ENCODE data around the gene SLC26A2.
"Not testable (repeated sequence)": the region's sequence is repeated elsewhere in the genome, so short reads cannot be mapped to it uniquely, and the experiment has no call there.

The SLC26A2 gene

DNA sequence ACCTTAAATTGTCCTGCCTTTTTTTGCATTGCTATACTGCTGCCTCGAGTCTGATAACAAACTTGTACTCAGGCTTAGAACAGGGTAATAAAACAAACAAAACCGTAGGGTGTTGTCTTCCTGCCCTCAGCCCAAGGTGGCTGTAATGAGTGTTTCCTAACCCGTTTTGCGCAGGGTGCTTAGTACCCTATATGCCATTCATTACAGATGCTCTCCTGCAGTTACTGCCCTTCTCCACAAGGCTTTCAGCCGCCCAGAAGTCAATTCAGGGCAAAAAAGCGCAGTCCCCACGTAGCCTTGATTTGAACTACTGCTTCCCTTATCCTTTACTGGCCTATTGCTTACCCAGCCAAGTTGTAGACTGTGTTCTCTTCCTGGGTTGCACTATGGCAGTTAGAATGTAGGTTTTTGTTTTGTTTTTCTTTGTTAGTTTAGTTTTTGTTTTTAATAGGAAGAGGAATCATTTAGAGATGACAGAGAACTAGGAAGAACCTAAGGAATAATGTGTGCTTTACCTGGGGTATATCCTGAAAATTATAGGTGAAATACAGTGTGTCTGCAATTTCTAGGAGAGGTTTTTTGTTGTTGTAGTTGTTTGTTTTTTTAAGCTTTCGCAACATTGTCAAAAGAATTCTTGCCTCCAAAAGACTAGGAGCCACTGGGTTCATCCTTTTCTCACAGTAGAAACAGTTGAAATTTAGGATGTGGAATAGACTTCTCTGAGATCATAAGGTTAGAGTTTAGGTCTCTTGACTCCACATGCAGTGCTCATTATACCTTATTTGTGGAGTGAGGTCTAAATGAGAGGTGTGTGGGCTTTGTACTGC lies 41.3 kb downstream of the SLC26A2 start:
- peak; percentile 40 to 45 for DNase-seq (ENCODE audit: low read depth in 2 of 2)

DNA sequence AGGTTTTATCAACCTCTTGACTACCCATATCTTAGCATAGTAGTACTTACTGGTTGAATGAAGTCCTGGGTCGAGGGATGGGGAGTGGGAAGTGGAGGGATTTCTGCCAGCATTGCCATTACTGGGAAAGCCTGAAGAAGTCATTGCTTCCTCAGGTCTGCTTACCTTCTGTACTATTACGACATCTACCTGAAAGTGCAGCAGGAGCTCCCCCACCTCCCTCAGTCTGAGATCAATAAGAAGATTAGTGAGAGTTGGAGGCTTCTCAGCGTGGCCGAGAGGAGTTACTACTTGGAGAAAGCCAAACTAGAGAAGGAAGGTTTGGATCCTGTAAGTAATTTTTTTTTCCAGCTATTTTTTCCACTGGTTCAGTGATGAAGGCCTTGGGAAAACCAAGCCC lies 45.8 kb downstream of the SLC26A2 start:
- no peak for DNase-seq (ENCODE audit: low read depth in 2 of 2)

DNA sequence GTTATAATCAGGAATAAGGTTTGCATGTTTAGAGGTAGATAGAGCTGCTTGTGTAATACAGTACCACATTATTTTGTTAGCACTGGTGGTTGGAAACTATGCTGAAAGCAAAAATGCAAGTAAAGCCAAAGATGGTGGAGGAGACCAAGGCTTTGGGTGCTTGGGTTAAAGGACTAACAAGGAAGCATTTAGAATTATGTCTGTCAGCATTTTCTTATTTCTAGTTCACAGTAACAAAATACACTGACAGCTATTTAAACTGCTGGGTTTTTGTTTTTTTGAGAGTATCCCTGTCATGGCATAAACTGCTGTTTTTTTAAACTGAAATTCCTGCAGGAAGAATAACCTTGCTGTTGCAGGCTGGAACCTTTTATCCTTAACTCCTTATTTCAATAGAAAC lies 46.5 kb downstream of the SLC26A2 start:
- DNase-seq (ENCODE audit: low read depth in 2 of 2), result no peak

DNA sequence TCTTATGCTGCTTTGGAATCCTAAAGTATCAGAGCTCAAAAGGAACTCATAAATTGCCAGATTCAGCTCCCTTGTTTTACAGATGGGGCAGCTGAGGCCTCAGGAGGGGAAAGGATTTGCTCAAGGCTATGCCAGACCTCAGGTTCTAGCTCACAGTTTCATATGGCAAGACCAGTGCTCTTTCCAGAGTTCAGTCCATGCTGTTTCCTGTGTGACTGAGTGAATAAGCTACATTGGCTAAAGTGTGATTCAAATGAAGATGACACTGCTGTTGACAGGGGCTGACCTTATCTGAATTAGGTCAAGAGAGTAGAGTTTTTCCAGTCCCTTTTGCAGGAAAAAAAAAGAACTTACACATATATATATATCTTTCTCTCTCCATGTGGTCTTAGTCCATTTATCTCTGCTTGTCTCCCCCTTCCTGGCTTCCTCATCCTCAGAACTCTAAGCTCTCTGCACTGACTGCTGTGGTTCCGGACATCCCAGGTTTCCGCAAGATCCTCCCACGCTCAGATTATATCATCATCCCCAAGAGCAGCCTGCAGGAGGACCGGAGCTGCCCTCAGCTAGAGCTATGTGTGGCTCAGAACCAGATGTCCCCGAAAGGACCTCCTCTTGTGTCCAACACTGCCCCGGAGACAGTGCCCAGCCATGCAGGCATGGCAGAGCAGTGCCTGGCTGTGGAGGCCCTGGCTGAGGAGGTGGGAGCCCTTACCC lies 49.3 kb downstream of the SLC26A2 start:
- no peak for DNase-seq (ENCODE audit: low read depth in 2 of 2)

DNA sequence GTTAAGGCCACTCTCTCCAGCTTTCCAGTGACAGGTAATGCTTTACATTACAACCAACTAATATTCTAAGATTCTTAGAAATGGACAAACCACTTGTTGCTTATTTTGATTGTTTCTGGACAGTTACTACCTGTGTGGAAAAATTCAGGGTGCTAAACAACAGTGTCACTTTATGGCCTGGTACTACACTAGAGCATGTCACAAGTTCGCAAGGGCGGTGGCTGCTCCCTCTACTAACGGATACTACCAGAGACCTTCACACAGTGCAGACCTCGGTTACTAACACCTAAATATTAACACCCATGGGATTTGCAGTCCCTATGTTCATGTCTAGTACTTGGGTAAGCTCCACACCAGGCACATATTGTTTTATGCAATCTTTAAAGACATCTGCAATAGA lies 53.4 kb downstream of the SLC26A2 start:
- DNase-seq (ENCODE audit: low read depth in 2 of 2), result no peak

DNA sequence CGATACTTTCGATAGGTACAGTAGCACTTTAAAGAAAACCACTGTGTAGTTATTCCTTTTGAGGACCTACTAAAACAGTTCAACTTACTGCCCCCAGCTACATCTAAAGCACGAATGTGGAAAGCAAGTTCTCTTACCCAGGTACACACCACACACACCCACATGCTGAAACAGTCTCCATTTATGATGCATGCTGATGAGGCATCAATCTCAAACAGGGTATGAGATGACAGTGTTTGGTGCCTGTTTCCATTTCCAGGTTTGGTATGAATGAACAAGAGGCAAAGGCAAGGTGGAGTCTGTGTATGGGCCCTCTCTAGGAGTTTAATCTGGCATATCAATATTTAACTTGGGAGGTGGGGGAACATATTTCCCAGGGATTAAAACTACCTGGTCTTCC lies 53.9 kb downstream of the SLC26A2 start:
- no peak for DNase-seq (ENCODE audit: low read depth in 2 of 2)

DNA sequence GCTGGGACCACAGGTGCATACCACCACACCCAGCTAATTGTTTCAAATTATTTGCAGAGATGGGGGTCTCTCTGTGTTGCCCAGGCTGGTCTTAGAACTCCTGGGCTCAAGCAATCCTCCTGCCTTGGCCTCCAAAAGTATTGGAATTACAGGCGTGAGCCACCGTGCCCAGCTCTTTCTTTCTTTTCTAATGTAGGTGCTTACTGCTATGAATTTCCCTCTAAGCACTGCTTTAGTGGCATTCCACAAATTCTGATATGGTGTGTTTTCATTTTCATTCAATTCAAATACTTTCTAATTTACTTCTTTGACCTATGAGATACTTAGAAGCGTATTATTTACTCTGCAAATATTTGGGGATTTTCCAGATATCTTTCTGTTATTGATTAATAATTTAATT lies 54.9 kb downstream of the SLC26A2 start:
- no peak for DNase-seq (ENCODE audit: low read depth in 2 of 2)

DNA sequence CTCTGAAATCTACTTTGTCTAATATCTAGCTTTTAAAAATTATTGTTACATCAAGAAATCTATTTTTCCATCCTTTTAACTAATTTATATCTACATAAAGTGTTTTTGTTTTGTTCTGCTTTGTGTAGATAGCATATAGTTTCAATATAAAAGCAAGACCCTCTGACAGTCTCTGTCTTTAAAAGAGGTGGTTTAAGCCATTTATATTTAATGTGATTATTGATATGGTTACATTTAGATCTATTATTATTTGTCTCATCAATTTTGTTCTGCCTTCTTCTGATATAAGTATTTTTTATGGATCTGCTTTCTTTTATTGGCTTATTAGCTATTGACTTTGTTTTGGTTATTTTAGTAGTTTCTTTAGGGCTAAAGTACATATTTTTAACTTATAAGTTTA lies 56.0 kb downstream of the SLC26A2 start:
- no peak for DNase-seq (ENCODE audit: low read depth in 2 of 2)

DNA sequence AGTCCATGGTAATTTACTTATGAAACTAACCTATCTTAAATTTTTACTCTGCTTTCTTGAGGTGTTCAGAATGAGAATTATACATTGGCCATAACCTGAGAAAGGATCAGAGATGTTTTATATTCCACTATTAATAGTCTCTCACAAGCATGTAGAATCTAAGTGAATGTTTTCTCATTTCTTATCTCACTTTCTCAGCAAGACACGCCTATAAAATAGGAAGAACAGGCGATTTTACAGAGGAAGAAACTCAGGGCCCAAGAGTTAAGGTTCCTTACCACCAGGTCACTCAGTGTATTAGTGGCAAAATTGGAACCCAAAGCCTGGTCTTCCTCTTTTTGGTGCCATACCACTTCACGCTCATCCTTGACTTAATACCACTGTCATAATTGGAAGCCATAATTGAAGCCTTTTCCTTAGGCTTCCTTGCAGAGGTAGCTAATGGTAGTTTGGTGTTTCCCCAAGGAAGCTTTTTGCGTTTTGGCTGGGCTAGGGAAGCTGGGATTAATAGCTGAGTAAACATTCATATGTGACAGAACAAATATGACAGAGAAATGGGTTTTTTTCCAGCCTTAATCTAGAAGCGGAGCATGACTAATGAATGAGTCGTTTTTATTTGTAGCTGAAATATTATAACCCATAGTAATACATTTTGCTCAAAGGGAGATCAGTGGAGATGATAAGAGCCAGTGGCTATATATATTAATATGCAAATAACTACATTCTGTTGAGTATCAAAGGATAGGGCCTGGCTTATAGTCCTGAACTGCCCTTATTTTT lies 56.9 kb downstream of the SLC26A2 start:
- DNase-seq (ENCODE audit: low read depth in 2 of 2), result no peak

DNA sequence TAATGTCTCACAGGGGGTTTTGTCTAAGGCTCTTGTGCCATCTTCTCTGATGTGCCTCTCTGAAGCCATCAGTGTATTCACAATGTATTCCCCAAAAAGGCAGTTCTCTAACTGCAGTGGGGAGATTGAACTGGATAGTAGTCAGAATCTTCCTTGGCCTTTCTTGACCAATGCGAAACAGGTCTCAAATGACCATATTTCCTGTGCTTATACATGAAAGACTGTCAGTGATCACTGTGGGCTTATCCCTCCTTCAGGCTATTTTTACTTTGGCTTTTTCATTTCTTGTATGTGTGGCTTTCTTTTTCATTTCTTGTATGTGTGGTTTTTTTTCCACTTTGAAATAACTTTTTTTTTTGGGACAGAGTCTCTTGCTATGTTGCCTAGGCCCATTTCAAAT lies 59.7 kb downstream of the SLC26A2 start:
- DNase-seq (ENCODE audit: low read depth in 2 of 2), result no peak

DNA sequence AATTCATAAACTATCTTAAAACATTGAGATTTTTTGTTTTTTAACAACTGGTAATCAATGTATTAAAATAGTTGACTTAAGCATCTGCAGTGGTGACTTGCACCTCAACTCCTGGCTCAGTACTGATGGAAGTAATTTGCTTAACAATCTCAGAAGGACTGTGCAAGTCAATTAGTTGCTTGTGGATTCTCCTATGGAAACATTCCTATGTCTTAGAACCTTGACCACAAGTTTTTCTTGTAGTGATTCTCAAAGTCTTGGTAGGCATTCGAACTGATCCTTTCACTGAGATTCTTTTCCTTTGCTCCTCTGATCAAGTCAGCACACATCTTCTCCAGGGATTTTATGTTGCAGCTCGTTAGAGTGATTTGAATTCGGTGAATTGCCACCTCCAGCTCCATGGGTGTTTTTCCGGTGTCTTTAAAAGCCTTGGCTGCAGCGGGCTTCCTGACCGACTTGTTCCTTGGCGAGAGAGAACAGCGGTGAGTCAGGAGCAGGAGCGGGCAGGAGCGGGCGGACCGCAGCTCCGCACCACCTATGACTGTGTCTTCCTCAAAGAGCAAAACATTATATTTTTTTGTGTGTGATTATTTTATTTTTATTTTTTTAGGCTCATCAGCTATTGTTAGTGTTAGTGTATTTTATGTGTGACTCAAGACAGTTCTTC lies 61.1 kb downstream of the SLC26A2 start:
- DNase-seq (ENCODE audit: low read depth in 2 of 2), result no peak

DNA sequence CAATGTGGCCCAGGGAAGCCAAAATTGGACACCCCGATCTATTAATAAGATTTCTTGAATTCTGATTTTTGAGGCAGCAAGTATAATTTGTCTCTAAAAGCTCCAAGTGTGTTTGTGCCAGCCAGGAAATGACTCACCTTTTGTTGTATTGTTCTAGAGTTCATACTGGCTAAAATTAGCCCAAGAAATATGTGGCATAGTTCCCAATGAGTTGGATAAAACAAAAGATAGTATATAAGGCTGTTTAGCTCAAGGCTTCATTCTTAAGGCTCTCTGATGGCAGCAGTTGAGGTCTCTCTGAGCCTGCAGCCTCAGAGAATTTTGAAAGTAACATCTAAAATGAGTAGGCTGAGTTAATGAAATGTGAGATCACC lies 61.6 kb downstream of the SLC26A2 start:
- no peak for DNase-seq (ENCODE audit: low read depth in 2 of 2)

DNA sequence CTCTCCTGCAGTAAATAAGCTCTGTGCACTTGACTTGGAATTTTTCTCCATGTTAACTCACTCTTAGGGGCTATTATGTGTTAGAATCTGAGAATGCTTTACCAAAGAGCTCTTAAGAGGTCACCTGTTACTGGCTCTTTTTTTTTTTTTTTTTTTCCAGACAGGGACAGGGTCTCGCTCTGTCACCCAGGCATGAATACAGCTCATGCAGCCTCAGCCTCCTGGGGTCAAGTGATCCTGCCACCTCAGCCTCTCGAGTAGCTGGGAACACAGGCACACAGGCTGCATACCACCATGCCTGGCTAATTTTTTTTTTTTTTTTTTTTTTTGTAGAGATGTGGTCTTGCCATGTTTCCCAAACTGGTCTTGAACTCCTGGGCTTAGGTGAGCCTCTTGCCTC lies 62.1 kb downstream of the SLC26A2 start:
- no peak for DNase-seq (ENCODE audit: low read depth in 2 of 2)

DNA sequence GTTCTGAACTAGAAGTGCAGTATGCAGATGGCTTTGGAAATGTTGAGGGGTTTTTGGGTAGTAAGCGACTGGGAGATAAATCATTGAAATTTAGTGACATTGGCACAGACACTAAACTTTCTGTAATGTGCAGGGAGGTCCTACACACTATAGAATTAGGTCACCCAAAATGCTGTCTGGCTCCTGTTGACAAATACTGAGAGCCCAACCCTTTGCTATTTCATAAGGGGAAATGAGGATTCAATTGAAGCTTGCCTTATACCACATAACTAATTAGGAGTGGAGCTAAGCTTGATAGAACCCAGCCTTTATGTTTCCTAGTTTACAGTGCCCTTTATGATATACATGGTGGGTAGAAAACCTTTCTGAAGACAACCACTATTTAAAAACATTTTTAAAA lies 62.6 kb downstream of the SLC26A2 start:
- no peak for DNase-seq (ENCODE audit: low read depth in 2 of 2)

DNA sequence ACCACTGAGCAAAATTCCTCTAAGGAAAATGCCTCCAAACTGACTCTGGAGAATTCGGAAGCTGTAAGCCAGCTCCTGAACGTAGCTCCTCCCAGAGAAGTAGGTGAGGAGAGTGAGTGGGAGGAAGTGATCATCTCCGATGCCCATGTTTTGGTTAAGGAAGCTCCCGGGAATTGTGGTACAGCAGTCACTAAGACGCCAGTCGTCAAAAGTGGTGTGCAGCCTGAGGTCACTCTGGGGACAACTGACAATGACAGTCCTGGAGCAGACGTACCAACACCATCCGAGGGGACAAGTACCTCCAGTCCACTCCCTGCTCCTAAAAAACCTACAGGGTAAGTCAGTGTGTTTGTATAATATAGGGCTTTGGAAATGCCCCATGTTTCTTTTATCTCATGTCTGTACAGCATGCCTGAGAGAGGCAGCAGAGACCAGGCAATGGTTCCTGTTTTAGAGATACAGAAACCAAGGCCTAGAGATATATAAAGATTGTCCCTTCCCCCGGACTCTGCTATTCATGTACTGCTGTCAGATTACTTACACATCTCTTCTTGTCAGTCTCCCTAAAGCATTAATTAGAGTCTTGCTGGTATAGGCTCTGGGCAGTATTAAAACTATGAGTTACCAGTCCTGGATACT lies 63.9 kb downstream of the SLC26A2 start:
- no peak for DNase-seq (ENCODE audit: low read depth in 2 of 2)

DNA sequence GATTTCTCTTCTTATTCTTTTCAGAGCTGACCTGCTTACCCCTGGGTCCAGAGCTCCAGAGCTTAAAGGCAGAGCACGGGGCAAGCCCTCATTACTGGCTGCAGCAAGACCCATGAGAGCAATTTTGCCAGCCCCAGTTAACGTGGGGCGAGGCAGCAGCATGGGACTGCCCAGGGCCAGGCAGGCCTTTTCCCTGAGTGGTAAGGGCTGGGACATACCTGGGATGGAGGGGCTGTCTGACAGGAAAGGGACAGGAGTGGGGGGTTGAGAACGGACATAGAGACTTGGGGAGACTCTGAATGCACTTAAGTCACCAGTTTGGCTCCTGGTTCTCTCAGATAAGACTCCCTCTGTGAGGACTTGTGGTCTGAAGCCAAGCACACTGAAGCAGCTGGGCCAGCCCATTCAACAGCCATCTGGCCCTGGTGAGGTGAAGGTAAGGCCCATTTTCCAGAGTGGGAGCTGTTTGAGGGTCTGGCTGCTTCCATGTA lies 66.2 kb downstream of the SLC26A2 start:
- no peak for DNase-seq (ENCODE audit: low read depth in 2 of 2)

DNA sequence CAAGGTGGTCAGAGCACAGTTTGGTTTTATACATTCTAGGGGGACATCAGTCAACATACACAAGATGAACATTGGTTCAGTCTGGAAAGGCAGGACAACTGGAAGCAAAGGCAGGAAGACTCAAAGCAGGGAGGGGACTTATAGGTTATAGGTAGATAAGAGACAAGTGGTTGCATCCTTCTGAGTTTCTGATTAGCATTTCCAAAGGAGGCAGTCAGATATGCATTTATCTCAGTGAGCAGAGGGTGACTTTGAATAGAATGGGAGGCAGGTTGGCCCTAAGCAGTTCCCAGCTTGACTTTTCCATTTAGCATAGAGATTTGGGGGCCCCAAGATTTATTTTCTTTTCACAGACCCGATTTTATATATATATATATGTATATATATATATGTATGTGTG lies 67.5 kb downstream of the SLC26A2 start:
- not testable (repeated sequence) for DNase-seq (ENCODE audit: low read depth in 2 of 2)

DNA sequence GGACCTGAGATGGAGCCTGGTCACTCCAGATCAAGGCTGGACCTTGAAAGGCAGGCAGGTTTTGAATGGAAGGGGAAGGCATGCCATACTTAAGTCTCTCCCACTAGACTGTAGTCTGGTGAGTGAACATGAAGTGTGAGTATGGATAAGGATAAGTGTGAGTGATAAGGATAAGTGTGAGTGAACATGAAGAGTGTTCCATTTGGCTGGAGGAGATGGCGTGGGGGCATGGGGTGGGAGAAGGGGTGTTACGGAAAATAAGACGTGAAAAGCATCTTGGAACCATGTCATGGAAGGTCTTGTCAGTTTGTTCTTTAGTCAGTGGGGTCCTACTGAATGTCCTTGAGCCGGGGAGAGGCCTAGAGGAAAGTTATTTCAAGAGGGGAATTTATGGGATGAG lies 72.8 kb downstream of the SLC26A2 start:
- no peak for DNase-seq (ENCODE audit: low read depth in 2 of 2)

DNA sequence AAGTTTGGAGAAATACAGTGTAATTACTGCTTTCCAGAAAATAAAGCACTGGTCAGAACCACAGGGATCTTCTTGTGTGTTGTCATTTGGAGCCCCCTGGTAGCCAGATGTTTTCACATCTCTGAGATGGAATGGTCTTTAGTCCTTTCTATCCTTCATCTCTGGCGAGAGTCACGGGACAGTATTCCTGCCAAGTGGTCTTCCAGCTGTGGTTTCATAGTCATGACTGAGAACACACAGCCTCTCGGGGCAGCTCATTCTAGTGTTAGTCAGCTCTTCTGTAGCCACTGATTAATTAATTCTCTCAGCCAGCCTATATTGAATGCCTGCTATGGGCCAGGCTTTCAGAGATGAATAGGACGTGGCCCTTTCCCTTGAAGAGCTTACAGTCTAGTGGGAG lies 74.1 kb downstream of the SLC26A2 start:
- no peak for DNase-seq (ENCODE audit: low read depth in 2 of 2)

DNA sequence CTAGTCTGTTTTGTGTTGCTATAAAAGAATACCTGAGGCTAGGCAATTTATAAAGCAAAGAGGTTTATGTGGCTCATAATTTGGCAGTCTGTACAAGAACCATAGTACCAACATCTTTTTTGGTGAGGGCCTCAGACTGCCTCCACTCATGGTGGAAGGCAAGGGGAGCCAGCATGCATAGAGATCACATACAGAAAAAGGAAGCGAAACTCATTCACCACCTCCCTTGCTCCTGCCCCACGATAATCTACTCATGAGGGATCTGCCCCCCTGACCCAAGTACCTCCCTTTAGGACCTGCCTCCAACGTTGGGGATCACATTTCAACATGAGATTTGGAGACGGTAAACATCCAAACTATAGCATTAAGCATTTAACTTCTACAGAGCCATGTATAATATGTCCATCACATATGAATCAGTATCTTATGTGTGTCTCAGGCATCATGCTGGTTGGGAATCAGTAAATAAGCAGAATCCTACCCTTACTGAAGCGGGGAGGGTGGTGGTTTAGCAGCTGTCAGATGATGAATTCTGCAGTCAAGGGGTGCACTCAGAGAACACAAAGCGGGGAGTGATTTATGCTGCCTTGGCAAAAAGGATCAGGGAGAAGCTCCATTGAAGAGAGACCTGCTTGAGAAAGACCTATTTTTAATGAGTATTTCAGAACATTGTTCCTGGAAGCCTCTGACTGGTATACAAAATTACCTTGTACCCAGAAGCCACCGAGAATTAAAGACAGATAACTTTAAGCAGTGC lies 74.8 kb downstream of the SLC26A2 start:
- no peak for DNase-seq (ENCODE audit: low read depth in 2 of 2)

DNA sequence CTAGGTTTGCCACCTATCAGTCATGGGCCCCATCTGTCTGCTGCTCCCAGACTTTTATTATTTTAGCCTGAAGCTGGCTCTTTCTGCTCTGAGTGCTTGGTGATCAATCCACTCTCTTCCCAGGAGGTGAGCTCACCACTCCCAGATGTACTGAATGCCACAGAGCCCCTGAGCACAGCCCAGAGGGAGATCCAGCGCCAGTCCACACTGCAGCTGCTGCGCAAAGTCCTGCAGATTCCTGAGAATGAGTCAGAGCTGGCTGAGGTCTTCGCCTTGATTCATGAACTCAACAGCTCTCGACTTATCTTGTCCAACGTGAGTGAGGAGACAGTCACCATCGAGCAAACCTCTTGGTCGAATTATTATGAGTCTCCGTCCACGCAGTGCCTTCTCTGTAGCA lies 76.0 kb downstream of the SLC26A2 start:
- no peak for DNase-seq (ENCODE audit: low read depth in 2 of 2)

Data from stimulated activated CD4-positive, alpha-beta T cell treated with anti-CD3 and anti-CD28 coated beads, Interleukin-15, amount 100 ng/mL, for 48 hours (primary cell).